K562 (cell line): Measurements from ENCODE around the gene CFAP410. TPM values are rescaled to one million over a fixed set of nuclear protein-coding genes. Genes with fewer than 3 reads are reported as not detected.

Experiments used
- ATAC-seq: fragments of 200-7000 bp; cut with Tn5 transposase; 3 replicates; pipeline ENCODE4 v1.9.1; 2020; ENCODE audit warnings: moderate library complexity
- BruUV-seq: library from RNA; stranded (reverse); fragments of 400-500 nt; replicated peaks from 2 replicates; lab custom pipeline; 2021; lab: Mats Ljungman, UMichigan
- CTCF ChIA-PET: fragments of 300-600 bp; formaldehyde crosslinking; extraction: SDS; loops from one replicate; lab custom pipeline; 2021; ENCODE audit warnings: low intra/inter-chr PET ratio; lab: Yijun Ruan, JAX
- POLR2A ChIA-PET: fragments of 300-600, 350-650 bp; sonication (Branson Sonifier 250); formaldehyde crosslinking; extraction: SDS; loops from one replicate; lab custom pipeline; 2021; ENCODE audit warnings: antibody characterized with exemption, inconsistent platforms; lab: Yijun Ruan, JAX
- DNase-seq, 4 experiments: peaks; one replicate each; pipeline versions ENCODE4 v3.0.0 to v3.0.0-alpha.2; 2011 to 2018; ENCODE audit warnings: low spot score in 3 of 4, mixed read lengths in 3 of 4; ENCODE audit errors: extremely low read depth in 1 of 4
- FAIRE-seq: peaks from 2 replicates; lab custom pipeline; 2011; peaks lifted over from hg19 to GRCh38; lab: Jason Lieb, UNC
- H2AFZ ChIP-seq: 2 replicates; pipeline ENCODE4 v1.6.0; 2011; ENCODE audit warnings: low read depth, low read length, control low read depth, inconsistent platforms
- H3K27ac ChIP-seq: fragments of 200-600 bp; 3 replicates; pipeline ENCODE4 v1.8.0; 2011; ENCODE audit warnings: low read depth, mild to moderate bottlenecking, control low read depth, inconsistent platforms, low read length, moderate library complexity, mixed read lengths; ENCODE audit errors: extremely low read depth
- H3K27me3 ChIP-seq, 2 experiments: fragments of 300-600 bp in 1 of 2; 2 replicates in 1 of 2; 3 replicates in 1 of 2; pipeline versions ENCODE4 v1.6.0 to v1.8.0; 2011; ENCODE audit warnings: inconsistent platforms in 2 of 2, low read length in 2 of 2, mild to moderate bottlenecking in 1 of 2, mixed read lengths in 1 of 2, moderate library complexity in 1 of 2; ENCODE audit not compliant: control insufficient read depth in 2 of 2, insufficient read depth in 2 of 2
- H3K36me3 ChIP-seq: fragments of 300-600 bp; 3 replicates; pipeline ENCODE4 v1.8.0; 2011; ENCODE audit warnings: mild to moderate bottlenecking, low read length, inconsistent platforms; ENCODE audit not compliant: control insufficient read depth, insufficient read depth
- H3K4me1 ChIP-seq, 2 experiments: fragments of 200-600 bp in 1 of 2; replicated peaks in 1 of 2; 2 replicates in 1 of 2; 3 replicates in 1 of 2; pipeline versions ENCODE4 v1.5.1 to v1.8.0; 2011; ENCODE audit warnings: inconsistent platforms in 2 of 2, low read length in 2 of 2, mild to moderate bottlenecking in 1 of 2, mixed read lengths in 1 of 2, moderate library complexity in 1 of 2; ENCODE audit not compliant: control insufficient read depth in 2 of 2, insufficient read depth in 2 of 2
- H3K4me2 ChIP-seq: 2 replicates; pipeline ENCODE4 v1.6.1; 2011; ENCODE audit warnings: low read length, control low read depth, inconsistent platforms, mixed read lengths; ENCODE audit not compliant: insufficient read depth
- H3K4me3 ChIP-seq: fragments of 200-600 bp; sonication (generic), shearing (Covaris generic); 2 replicates; pipeline ENCODE4 v1.5.1; 2016; ENCODE audit warnings: control low read depth, inconsistent platforms
- H3K79me2 ChIP-seq: fragments of 200-600 bp; 3 replicates; pipeline ENCODE4 v1.8.0; 2011; ENCODE audit warnings: low read length, inconsistent platforms; ENCODE audit not compliant: control insufficient read depth, insufficient read depth
- H3K9ac ChIP-seq, 2 experiments: 2 replicates each; pipeline versions ENCODE4 v1.6.0 to v1.6.1; 2011; ENCODE audit warnings: low read depth in 2 of 2, low read length in 2 of 2, control low read depth in 1 of 2, inconsistent platforms in 1 of 2, mild to moderate bottlenecking in 1 of 2, mixed read lengths in 1 of 2; ENCODE audit not compliant: insufficient read depth in 1 of 2
- H3K9me1 ChIP-seq: one replicate; pipeline ENCODE4 v1.6.0; 2011; ENCODE audit warnings: inconsistent platforms, mild to moderate bottlenecking, low read length, moderate library complexity; ENCODE audit not compliant: control insufficient read depth, insufficient read depth
- H3K9me3 ChIP-seq: replicated peaks from 2 replicates; pipeline ENCODE4 v1.5.1; 2011; ENCODE audit warnings: low read depth, low read length, inconsistent platforms; ENCODE audit not compliant: control insufficient read depth, insufficient read depth
- H4K20me1 ChIP-seq: replicated peaks from 2 replicates; pipeline ENCODE4 v1.6.1; 2011; ENCODE audit warnings: low read length, inconsistent platforms, mixed read lengths; ENCODE audit not compliant: control insufficient read depth, insufficient read depth
- CEBPB ChIP-seq: fragments of 450-650 bp; IDR thresholded peaks from 2 replicates; pipeline ENCODE4 v1.6.1; 2016; ENCODE audit warnings: missing genetic modification characterization, missing compliant biosample characterization
- MITF ChIP-seq: IDR thresholded peaks from 2 replicates; pipeline ENCODE4 v1.6.1; 2014; ENCODE audit warnings: antibody characterized with exemption
- PHF20 ChIP-seq: fragments of 450-650 bp; IDR thresholded peaks from 2 replicates; pipeline ENCODE4 v1.6.1; 2018; ENCODE audit not compliant: partially characterized antibody
- ZNF408 ChIP-seq: fragments of 250-450 bp; sonication (Bioruptor Pico); IDR thresholded peaks from 2 replicates; pipeline ENCODE4 v1.4.0; 2020; ENCODE audit warnings: low read depth, mild to moderate bottlenecking, moderate library complexity
- WGBS: fragments of 100-300 bp; shearing (Covaris generic); methylation state at CpG from one replicate; pipeline ENCODE4 v1.1.6; 2016; ENCODE audit warnings: low coverage, mixed read lengths; ENCODE audit not compliant: insufficient coverage; ENCODE audit errors: missing lambda C conversion rate; 5-methylcytosine and 5-hydroxymethylcytosine counted together
- in situ Hi-C: fragments of 300-500 bp; cut with MboI; formaldehyde crosslinking; loops from 4 replicates; pipeline ENCODE4 v1.15.0; 2018; ENCODE audit warnings: inconsistent platforms, mixed read lengths
- intact Hi-C: fragments of 100-400 bp; cut with micrococcal nuclease; formaldehyde crosslinking; loops from 2 replicates; pipeline ENCODE4 v1.14.2; 2022
- polyA plus RNA-seq, 8 experiments: library from polyadenylated mRNA; depleted of rRNA in 4 of 8; stranded (reverse) in 5 of 8; unstranded in 3 of 8; fragments of >200 nt; fragmentation: Nextera tagmentation in 2 of 8; fragmentation: Illumina TruSeq in 1 of 8; extraction: Ambion mirVana in 2 of 8; extraction: Trizol in 1 of 8; gene quantifications; 2 replicates each; pipeline versions ENCODE4 v1.2.1 to v1.2.3, GENCODE V29; 2011 to 2014; ENCODE audit warnings: inconsistent platforms in 1 of 8, missing spikeins in 1 of 8
- total RNA-seq, 7 experiments: library from RNA; depleted of rRNA in 6 of 7; stranded (reverse); fragments of >200 nt in 6 of 7; fragmentation: Illumina TruSeq in 2 of 7; extraction: Trizol in 2 of 7; gene quantifications; 2 replicates each; pipeline versions ENCODE4 v1.2.1 to v1.2.3, GENCODE V29; 2011 to 2021; ENCODE audit warnings: low replicate concordance in 1 of 7
- TF ChIP-seq, protein P1 (sequence below): sonication (generic); formaldehyde crosslinking; IDR thresholded peaks from 2 replicates; pipeline ENCODE4 v1.9.0; 2022; ENCODE audit warnings: mild to moderate bottlenecking, missing genetic modification reagents

The CFAP410 gene
- total and polyA plus RNA-seq, 9 of the 15 experiments (the other 6 are each of a cell fraction or from before 2014, with no cell fraction given) = 0.07 to 17.3 (median 2.3) TPM

DNA sequence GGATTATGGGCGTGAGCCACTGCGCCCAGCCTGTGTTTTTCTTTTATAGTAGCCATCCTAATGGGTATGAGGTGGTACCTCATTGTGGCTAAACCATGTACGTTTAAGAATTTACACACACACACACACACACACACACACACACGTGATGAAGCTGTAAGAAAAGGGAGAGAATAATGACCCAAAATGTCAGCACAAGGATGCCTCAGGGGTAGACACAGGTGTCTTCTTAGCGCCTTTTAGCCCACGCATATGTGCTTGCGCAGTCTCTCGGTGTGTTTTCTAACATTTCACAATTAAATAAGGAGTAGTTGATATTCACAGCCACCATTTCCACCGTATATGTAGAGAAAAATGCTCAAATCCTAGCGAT is 40.1 kb downstream of the CFAP410 start:
- ChIA-PET POLR2A (interaction anchor here (0.6 to 1.0 kb wide), 3 partner anchors 30 to 488 kb away, joined by 3 read pairs; no protein-coding TSS in a partner anchor), CTCF (no interaction called here)
- H3K4me1 ChIP-seq = peaks cover 13 to 76% of the 10 kb centered on the region in 2 experiments
- no peak for FAIRE-seq
- no peaks in the 10 kb centered on the region; the same call in 2 of the 3 replicates for H3K36me3 ChIP-seq
- peaks cover 35% of the 10 kb centered on the region for H3K79me2 ChIP-seq
- ATAC-seq = no peak
- H3K9me3 ChIP-seq = no peaks in the 10 kb centered on the region
- intact Hi-C loops = no loop called here
- H3K27ac ChIP-seq = peak overlapping the region; percentile 83
- no peak for TF ChIP-seq ZNF408 (CRISPR knock-in tag)
- TF ChIP-seq, protein P1, sequence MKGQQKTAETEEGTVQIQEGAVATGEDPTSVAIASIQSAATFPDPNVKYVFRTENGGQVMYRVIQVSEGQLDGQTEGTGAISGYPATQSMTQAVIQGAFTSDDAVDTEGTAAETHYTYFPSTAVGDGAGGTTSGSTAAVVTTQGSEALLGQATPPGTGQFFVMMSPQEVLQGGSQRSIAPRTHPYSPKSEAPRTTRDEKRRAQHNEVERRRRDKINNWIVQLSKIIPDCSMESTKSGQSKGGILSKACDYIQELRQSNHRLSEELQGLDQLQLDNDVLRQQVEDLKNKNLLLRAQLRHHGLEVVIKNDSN = peak; percentile 63
- TF ChIP-seq MITF = 0 out of 2 replicates have a peak, but pooled peaks have one; percentile 4
- TF ChIP-seq PHF20 = no peak
- 0 out of 2 replicates have a peak, but pooled peaks have one; percentile 28 for TF ChIP-seq CEBPB (tag)
- TF ChIP-seq, all 486 proteins: peak for 3
- Histone ChIP-seq H3K27me3 (no peaks in the 10 kb centered on the region), H4K20me1 (peaks cover 24% of the 10 kb centered on the region), H3K4me3 (peak overlapping the region; percentile 89), H3K9me1 (peaks cover 11% of the 10 kb centered on the region), H3K9ac (peak overlapping the region; percentile 73 to 94), H3K4me2 (peak overlapping the region; percentile 87), H2AFZ (peak overlapping the region; percentile 96)
- BruUV-seq = no TSS peak
- WGBS = 47% methylated on average over 10 of the region's 10 CpGs
- DNase-seq = no peak
- in situ Hi-C loops = loop anchor here (25.0 kb wide), 1 partner anchor 137 kb away; no protein-coding TSS in a partner anchor
